GM12878 (cell line): Measurements from ENCODE around the gene GPR89B.
"Not testable (repeated sequence)": the region's sequence is repeated elsewhere in the genome, so short reads cannot be mapped to it uniquely, and the experiment has no call there.

ENCODE experiments used
- CEBPB ChIP-seq, 2 experiments: fragments of 150-350 bp in 1 of 2; IDR thresholded peaks; 2 replicates each; pipeline ENCODE4 v1.6.1; 2012 to 2014; ENCODE audit warnings: low read depth in 2 of 2, low read length in 2 of 2, borderline replicate concordance in 1 of 2, inconsistent platforms in 1 of 2
- FOXM1 ChIP-seq: IDR thresholded peaks from 2 replicates; pipeline ENCODE4 v1.6.1; 2012; ENCODE audit warnings: low read depth, mild to moderate bottlenecking, inconsistent platforms, low read length, moderate library complexity
- NR2C1 ChIP-seq: fragments of 450-650 bp; IDR thresholded peaks from 2 replicates; pipeline ENCODE4 v1.6.1; 2017; ENCODE audit warnings: antibody characterized with exemption, mild to moderate bottlenecking, moderate library complexity
- POLR2AphosphoS5 ChIP-seq: IDR thresholded peaks from 2 replicates; pipeline ENCODE4 v1.6.1; 2011; ENCODE audit warnings: mild to moderate bottlenecking, low read length, inconsistent platforms
- TF ChIP-seq, protein P1 (sequence below), 3 experiments: IDR thresholded peaks in 2 of 3; conservative IDR thresholded peaks in 1 of 3; 2 replicates each; pipeline ENCODE4 v1.5.1; 2011; ENCODE audit warnings: low read depth in 3 of 3, low read length in 3 of 3, mild to moderate bottlenecking in 3 of 3, control low read depth in 2 of 3, moderate library complexity in 2 of 3, inconsistent platforms in 1 of 3, mixed read lengths in 1 of 3; ENCODE audit not compliant: control insufficient read depth in 2 of 3, insufficient read depth in 1 of 3; ENCODE audit errors: extremely low read depth in 1 of 3

GRCh38 chr1:148013177-148014144 is 85.2 kb downstream of the GPR89B start:
- not testable (repeated sequence) for TF ChIP-seq NR2C1; POLR2AphosphoS5; CEBPB (IDR thresholded peaks at IDR 0.05; ENCODE audit: borderline replicate concordance in 1 of 2, low read depth in 2 of 2, low read length in 2 of 2); FOXM1
- TF ChIP-seq, protein P1, sequence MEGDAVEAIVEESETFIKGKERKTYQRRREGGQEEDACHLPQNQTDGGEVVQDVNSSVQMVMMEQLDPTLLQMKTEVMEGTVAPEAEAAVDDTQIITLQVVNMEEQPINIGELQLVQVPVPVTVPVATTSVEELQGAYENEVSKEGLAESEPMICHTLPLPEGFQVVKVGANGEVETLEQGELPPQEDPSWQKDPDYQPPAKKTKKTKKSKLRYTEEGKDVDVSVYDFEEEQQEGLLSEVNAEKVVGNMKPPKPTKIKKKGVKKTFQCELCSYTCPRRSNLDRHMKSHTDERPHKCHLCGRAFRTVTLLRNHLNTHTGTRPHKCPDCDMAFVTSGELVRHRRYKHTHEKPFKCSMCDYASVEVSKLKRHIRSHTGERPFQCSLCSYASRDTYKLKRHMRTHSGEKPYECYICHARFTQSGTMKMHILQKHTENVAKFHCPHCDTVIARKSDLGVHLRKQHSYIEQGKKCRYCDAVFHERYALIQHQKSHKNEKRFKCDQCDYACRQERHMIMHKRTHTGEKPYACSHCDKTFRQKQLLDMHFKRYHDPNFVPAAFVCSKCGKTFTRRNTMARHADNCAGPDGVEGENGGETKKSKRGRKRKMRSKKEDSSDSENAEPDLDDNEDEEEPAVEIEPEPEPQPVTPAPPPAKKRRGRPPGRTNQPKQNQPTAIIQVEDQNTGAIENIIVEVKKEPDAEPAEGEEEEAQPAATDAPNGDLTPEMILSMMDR (IDR thresholded peaks at IDR 0.05 in 2 of 3, conservative IDR thresholded peaks at IDR 0.05 in 1 of 3; ENCODE audit: control insufficient read depth in 2 of 3, extremely low read depth in 1 of 3, insufficient read depth in 1 of 3, low read depth in 3 of 3, low read length in 3 of 3) = not testable (repeated sequence)
